Dedifferentiated amniotic fluid mesenchymal stem cell (primary cell): ENCODE results near the gene JAML.

Experiments
- DNase-seq: peaks from one replicate; pipeline ENCODE4 v3.0.0-alpha.2; 2016; ENCODE audit errors: extremely low spot score

Gene JAML

GRCh38 chr11:118145285-118146227, 79.3 kb downstream of the JAML start:
- DNase-seq = peak; percentile 31

GRCh38 chr11:118144301-118145268, 80.2 kb downstream of the JAML start:
- no peak for DNase-seq
